Uterus (tissue), 4 donors: Measurements from ENCODE around the gene CEP78. TPM values are rescaled to one million over a fixed set of nuclear protein-coding genes. Genes with fewer than 3 reads are reported as not detected.

ENCODE experiments used
- DNase-seq, 2 donors: peaks; one replicate each; pipeline ENCODE4 v3.0.0-alpha.2; 2019 to 2020
- H3K27ac ChIP-seq, 2 donors: fragments of 200-600 bp; sonication (generic); 1 replicate in 1 of 2; 2 replicates in 1 of 2; pipeline ENCODE4 v1.5.1; 2016 to 2018
- H3K27me3 ChIP-seq, 2 donors: fragments of 200-600 bp; sonication (generic); one replicate each; pipeline ENCODE4 v1.5.1; 2018 to 2019; ENCODE audit warnings: control low read depth in 1 of 2
- H3K36me3 ChIP-seq, 2 donors: fragments of 200-600 bp; sonication (generic); one replicate each; pipeline ENCODE4 v1.5.1; 2019; ENCODE audit warnings: control low read depth in 1 of 2
- H3K4me1 ChIP-seq, 2 donors: fragments of 200-600 bp; sonication (generic); one replicate each; pipeline ENCODE4 v1.5.1; 2018 to 2019; ENCODE audit warnings: control low read depth in 1 of 2
- H3K4me3 ChIP-seq, 2 donors: fragments of 200-600 bp; sonication (generic); 1 replicate in 1 of 2; 2 replicates in 1 of 2; pipeline ENCODE4 v1.5.1; 2018 to 2019; ENCODE audit warnings: mild to moderate bottlenecking in 1 of 2
- H3K9me3 ChIP-seq, 2 donors: fragments of 200-600 bp; sonication (generic); one replicate each; pipeline ENCODE4 v1.5.1; 2019; ENCODE audit warnings: control low read depth in 1 of 2
- POLR2A ChIP-seq, 2 donors: fragments of 450-650 bp; IDR thresholded peaks; one replicate each; pipeline ENCODE4 v1.6.1; 2016; ENCODE audit warnings: antibody characterized with exemption in 2 of 2, mild to moderate bottlenecking in 1 of 2, moderate library complexity in 1 of 2
- intact Hi-C: fragments of 100-400 bp; cut with DNase I; formaldehyde crosslinking; loops from one replicate; pipeline ENCODE4 v1.15.1; 2023; ENCODE audit warnings: low total_unique reads
- total RNA-seq, 4 donors: library from RNA; depleted of rRNA in 3 of 4; stranded (reverse); fragments of >200 nt in 3 of 4; gene quantifications; one replicate each; pipeline versions ENCODE4 v1.1.0 to v1.2.4, GENCODE V29; 2014 to 2023
- TF ChIP-seq, protein P1 (sequence below), 4 experiments: fragments of 200-600 bp in 2 of 4; fragments of 450-650 bp in 2 of 4; sonication (generic) in 2 of 4; IDR thresholded peaks; one replicate each; pipeline ENCODE4 v1.5.1; 2016 to 2019; ENCODE audit warnings: antibody characterized with exemption in 4 of 4, mild to moderate bottlenecking in 2 of 4, moderate library complexity in 1 of 4
- donor health status: DM: yes; HTN: yes; CAD: no.

CEP78 gene
- total RNA-seq, 4 donors from 2014 or later = 8.7 to 59.3 (median 26.7) TPM

DNA sequence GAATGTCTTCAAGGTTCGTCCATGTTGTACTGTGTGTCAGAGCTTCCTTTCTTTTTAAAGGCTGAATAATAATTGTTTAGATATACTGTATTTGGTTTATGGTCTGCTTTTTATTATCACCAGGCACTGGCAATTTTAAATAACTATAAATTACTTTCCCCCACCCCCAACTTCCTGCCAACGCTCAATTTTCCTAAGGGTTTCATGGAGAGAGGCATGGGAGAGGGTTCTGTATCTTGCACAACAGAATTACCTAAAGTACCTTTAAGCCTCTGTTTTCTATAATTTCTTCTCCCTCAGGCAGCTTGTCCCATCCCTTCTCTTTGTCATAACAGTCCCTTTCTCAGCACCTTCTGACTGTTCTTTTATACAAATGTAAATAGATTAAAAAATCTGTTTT is 71.5 kb downstream of the CEP78 start:
- no peak overlapping the region for H3K27ac ChIP-seq
- DNase-seq = no peak
- intact Hi-C loops = no loop called here
- H3K4me1 ChIP-seq = no peaks in the 10 kb centered on the region
- H3K4me3 ChIP-seq = no peak overlapping the region
- TF ChIP-seq, protein P1, sequence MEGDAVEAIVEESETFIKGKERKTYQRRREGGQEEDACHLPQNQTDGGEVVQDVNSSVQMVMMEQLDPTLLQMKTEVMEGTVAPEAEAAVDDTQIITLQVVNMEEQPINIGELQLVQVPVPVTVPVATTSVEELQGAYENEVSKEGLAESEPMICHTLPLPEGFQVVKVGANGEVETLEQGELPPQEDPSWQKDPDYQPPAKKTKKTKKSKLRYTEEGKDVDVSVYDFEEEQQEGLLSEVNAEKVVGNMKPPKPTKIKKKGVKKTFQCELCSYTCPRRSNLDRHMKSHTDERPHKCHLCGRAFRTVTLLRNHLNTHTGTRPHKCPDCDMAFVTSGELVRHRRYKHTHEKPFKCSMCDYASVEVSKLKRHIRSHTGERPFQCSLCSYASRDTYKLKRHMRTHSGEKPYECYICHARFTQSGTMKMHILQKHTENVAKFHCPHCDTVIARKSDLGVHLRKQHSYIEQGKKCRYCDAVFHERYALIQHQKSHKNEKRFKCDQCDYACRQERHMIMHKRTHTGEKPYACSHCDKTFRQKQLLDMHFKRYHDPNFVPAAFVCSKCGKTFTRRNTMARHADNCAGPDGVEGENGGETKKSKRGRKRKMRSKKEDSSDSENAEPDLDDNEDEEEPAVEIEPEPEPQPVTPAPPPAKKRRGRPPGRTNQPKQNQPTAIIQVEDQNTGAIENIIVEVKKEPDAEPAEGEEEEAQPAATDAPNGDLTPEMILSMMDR (IDR thresholded peaks at IDR 0.05) = no peak
- no peak for TF ChIP-seq POLR2A (IDR thresholded peaks at IDR 0.05)
- H3K9me3 ChIP-seq = no peaks in the 10 kb centered on the region
- H3K36me3 ChIP-seq = no peaks in the 10 kb centered on the region
- no peaks in the 10 kb centered on the region for H3K27me3 ChIP-seq

DNA sequence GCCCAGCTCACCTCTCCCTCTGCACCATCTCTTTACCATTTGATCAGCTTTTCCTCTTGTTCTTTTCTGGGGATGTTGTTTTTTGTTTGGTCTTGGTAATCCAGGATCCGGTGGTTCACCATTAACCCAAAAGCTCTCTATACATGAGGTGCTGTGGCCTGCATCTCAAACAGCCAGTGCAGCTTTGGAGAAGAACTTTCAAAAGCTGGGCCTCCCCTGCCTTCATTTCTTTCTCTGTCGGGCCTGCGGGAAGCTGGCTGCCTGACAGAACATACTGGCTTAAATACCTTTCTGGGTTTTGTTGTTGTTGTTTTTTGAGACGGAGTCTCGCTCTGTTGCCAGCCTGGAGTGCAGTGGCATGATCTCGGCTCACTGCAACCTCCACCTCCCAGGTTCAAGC is 73.2 kb downstream of the CEP78 start:
- no peaks in the 10 kb centered on the region for H3K4me1 ChIP-seq
- no peak overlapping the region for H3K27ac ChIP-seq

DNA sequence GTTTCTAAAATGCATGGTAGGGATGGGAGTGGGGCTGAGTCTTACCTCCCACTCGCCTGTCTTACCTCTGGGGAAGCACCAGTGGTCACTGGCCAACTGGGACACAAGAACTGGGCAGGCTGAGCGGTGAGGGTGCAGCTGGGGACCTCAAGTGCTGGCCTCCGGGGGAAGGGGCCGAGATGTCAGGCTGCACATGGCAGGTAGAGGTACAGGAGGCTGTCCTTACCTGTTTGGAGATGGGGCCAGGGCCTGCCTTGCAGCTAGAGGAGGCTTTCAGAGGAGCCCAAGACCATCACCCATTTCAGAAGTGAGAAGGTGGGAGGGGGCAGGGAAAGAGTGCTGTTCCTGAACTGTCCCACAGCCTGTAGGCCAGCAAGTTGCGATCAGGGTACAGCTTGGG is 75.2 kb downstream of the CEP78 start:
- TF ChIP-seq, protein P1 (IDR thresholded peaks at IDR 0.05) = no peak
- H3K4me3 ChIP-seq = no peak overlapping the region
- no peak for DNase-seq
- H3K27me3 ChIP-seq = no peaks in the 10 kb centered on the region
- H3K9me3 ChIP-seq = no peaks in the 10 kb centered on the region
- intact Hi-C loops = no loop called here
- no peak overlapping the region for H3K27ac ChIP-seq
- no peaks in the 10 kb centered on the region for H3K36me3 ChIP-seq
- H3K4me1 ChIP-seq = no peaks in the 10 kb centered on the region

More for the DNA sequence above, 73.2 kb downstream of the CEP78 start:
- Histone ChIP-seq H3K4me3 (no peak overlapping the region), H3K36me3 (no peaks in the 10 kb centered on the region), H3K9me3 (no peaks in the 10 kb centered on the region), H3K27me3 (no peaks in the 10 kb centered on the region)
- intact Hi-C loops = no loop called here
- no peak for DNase-seq
- TF ChIP-seq, protein P1 (IDR thresholded peaks at IDR 0.05) = no peak
- TF ChIP-seq POLR2A (IDR thresholded peaks at IDR 0.05) = no peak

DNA sequence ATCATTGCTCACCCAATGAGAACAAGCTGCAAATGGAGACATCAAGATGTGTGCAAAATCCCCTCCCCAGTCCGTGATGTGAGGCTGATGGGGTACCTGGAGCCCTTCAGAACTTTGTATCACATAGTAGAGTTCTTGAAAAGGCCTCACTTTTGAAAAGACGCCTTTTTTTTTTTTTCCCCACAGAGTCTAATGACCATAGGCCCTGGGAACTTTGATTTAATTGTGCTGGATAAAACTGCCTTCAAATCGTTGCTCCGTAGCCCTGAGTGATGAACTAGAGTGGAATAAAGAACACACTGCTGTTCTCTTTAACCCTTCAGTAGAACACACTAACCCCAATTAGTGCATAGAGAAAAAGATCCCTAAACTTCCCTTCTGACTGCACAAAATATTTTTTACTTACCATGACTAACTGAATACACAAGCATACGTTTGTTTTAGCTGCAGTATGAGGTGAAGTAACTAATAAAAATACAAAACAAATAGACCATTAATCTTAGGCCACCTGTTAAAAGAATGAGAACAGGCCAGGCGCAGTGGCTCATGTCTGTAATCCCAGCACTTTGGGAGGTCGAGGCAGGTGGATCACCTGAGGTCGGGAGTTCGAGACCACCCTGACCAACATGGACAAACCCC is 76.1 kb downstream of the CEP78 start:
- no peak overlapping the region for H3K27ac ChIP-seq
- no peaks in the 10 kb centered on the region for H3K4me1 ChIP-seq
- H3K4me3 ChIP-seq = no peak overlapping the region
- H3K27me3 ChIP-seq = no peaks in the 10 kb centered on the region
- no peaks in the 10 kb centered on the region for H3K36me3 ChIP-seq
- DNase-seq = no peak
- intact Hi-C loops = no loop called here
- H3K9me3 ChIP-seq = no peaks in the 10 kb centered on the region
- TF ChIP-seq POLR2A (IDR thresholded peaks at IDR 0.05) = no peak
- TF ChIP-seq, protein P1 (IDR thresholded peaks at IDR 0.05) = no peak

DNA sequence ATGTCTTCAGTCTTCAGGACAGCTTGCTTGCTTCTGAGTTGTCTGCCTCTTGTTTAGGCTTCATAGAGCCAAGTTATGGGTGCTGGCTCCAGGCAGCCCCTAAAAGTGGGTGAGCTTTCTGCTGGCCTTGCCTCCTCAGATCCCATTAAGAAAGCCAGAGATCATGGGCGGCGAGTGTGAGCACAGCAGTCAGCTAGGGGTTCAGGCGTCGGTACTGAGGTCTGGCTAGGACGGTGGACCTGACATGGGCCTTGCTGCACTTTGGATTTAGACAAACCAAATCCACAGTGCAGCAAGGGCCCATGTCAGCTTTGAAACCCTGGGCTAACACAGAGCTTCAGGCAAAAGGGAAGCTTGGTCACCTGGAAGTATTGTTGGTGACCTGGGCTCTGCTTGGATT is 78.7 kb downstream of the CEP78 start:
- intact Hi-C loops = no loop called here
- no peaks in the 10 kb centered on the region for H3K4me1 ChIP-seq
- H3K27me3 ChIP-seq = no peaks in the 10 kb centered on the region
- H3K27ac ChIP-seq = no peak overlapping the region
- no peak for DNase-seq
- no peak for TF ChIP-seq POLR2A (IDR thresholded peaks at IDR 0.05)
- TF ChIP-seq, protein P1 (IDR thresholded peaks at IDR 0.05) = no peak
- no peaks in the 10 kb centered on the region for H3K36me3 ChIP-seq
- H3K9me3 ChIP-seq = no peaks in the 10 kb centered on the region
- H3K4me3 ChIP-seq = no peak overlapping the region
